OCI-LY7 (cell line): ENCODE measurements around the gene KIAA1958. TPM values are rescaled to one million over a fixed set of nuclear protein-coding genes. Genes with fewer than 3 reads are reported as not detected.

ENCODE experiments used
- BruUV-seq: library from RNA; stranded (reverse); fragments of 400-500 nt; replicated peaks from 2 replicates; lab custom pipeline; 2021; lab: Mats Ljungman, UMichigan
- CTCF ChIA-PET: fragments of 300-600 bp; sonication (Branson Sonifier 250); formaldehyde crosslinking; loops from one replicate; lab custom pipeline; 2022; ENCODE audit warnings: antibody characterized with exemption; ENCODE audit not compliant: unreplicated experiment; lab: Charles Lee
- POLR2A ChIA-PET: fragments of 300-600 bp; sonication (Branson Sonifier 250); formaldehyde crosslinking; loops from one replicate; lab custom pipeline; 2022; ENCODE audit warnings: antibody characterized with exemption; lab: Charles Lee
- DNase-seq: peaks from one replicate; pipeline ENCODE4 v3.0.0-alpha.2; 2015; ENCODE audit warnings: low spot score
- H2AFZ ChIP-seq: fragments of 200-600 bp; sonication (generic), shearing (Covaris generic); 2 replicates; pipeline ENCODE4 v1.6.1; 2014; ENCODE audit warnings: mild to moderate bottlenecking, antibody characterized with exemption, low read length, moderate library complexity
- H3K27ac ChIP-seq: fragments of 200-600 bp; sonication (generic); 2 replicates; pipeline ENCODE4 v1.5.1; 2014; ENCODE audit warnings: mixed run types, low read depth, mild to moderate bottlenecking, moderate library complexity, low read length, inconsistent platforms; ENCODE audit not compliant: poor library complexity, severe bottlenecking
- H3K36me3 ChIP-seq: fragments of 200-600 bp; sonication (generic); 2 replicates; pipeline ENCODE4 v1.6.1; 2014; ENCODE audit warnings: mild to moderate bottlenecking, antibody characterized with exemption, low read length, moderate library complexity, mixed read lengths; ENCODE audit not compliant: insufficient read depth
- H3K4me1 ChIP-seq: fragments of 200-600 bp; sonication (generic); 2 replicates; pipeline ENCODE4 v1.5.1; 2014; ENCODE audit warnings: mild to moderate bottlenecking, low read length; ENCODE audit not compliant: insufficient read depth, poor library complexity, severe bottlenecking
- H3K4me2 ChIP-seq: fragments of 200-600 bp; sonication (generic); 2 replicates; pipeline ENCODE4 v1.6.1; 2014; ENCODE audit warnings: mild to moderate bottlenecking, low read length
- H3K4me3 ChIP-seq: fragments of 200-600 bp; sonication (generic); 2 replicates; pipeline ENCODE4 v1.5.1; 2014; ENCODE audit warnings: mild to moderate bottlenecking, low read depth, low read length; ENCODE audit not compliant: poor library complexity, severe bottlenecking
- H3K79me2 ChIP-seq: fragments of 200-600 bp; sonication (generic); 2 replicates; pipeline ENCODE4 v1.6.1; 2016; ENCODE audit warnings: low read depth, mild to moderate bottlenecking, low read length, moderate library complexity, mixed read lengths; ENCODE audit not compliant: insufficient read depth
- H3K9me2 ChIP-seq: fragments of 200-600 bp; sonication (generic); 2 replicates; pipeline ENCODE4 v1.6.1; 2016; ENCODE audit warnings: mild to moderate bottlenecking, low read length, mixed read lengths; ENCODE audit not compliant: insufficient read depth
- H3K9me3 ChIP-seq: fragments of 200-600 bp; sonication (generic); 2 replicates; pipeline ENCODE4 v1.6.1; 2014; ENCODE audit warnings: mild to moderate bottlenecking, mixed run types, low read length, mixed read lengths
- H4K20me1 ChIP-seq: fragments of 200-600 bp; sonication (generic); 2 replicates; pipeline ENCODE4 v1.6.1; 2014; ENCODE audit warnings: mild to moderate bottlenecking, antibody characterized with exemption, low read length, moderate library complexity, mixed read lengths; ENCODE audit not compliant: insufficient read depth
- CTCF ChIP-seq: fragments of 200-600 bp; sonication (generic); conservative IDR thresholded peaks from 2 replicates; pipeline ENCODE4 v1.5.1; 2014; ENCODE audit warnings: mild to moderate bottlenecking, antibody characterized with exemption, low read length, moderate library complexity, mixed read lengths
- EZH2phosphoT487 ChIP-seq: fragments of 200-600 bp; sonication (generic); IDR thresholded peaks from 2 replicates; pipeline ENCODE4 v1.6.1; 2018; ENCODE audit warnings: low read depth, borderline replicate concordance, mild to moderate bottlenecking, mixed run types, antibody characterized with exemption, low read length, moderate library complexity, mixed read lengths
- intact Hi-C: fragments of 100-400 bp; cut with micrococcal nuclease; formaldehyde crosslinking; loops from one replicate; pipeline ENCODE4 v1.10.0; 2022; ENCODE audit not compliant: unreplicated experiment
- total RNA-seq, 2 experiments: library from RNA; depleted of rRNA in 1 of 2; stranded (reverse); fragments of >200 nt in 1 of 2; shearing (Covaris generic) in 1 of 2; gene quantifications; 2 replicates each; pipeline ENCODE4 v1.2.3, GENCODE V29; 2014 to 2022

KIAA1958 gene
- total RNA-seq, 2 experiments from 2014 or later: 15.4 to 19.8 TPM

GRCh38 chr9:112624711-112625707 lies 138.4 kb downstream of the KIAA1958 start:
- no peak overlapping the region for H3K4me2 ChIP-seq
- no peak overlapping the region for H3K4me3 ChIP-seq
- H3K4me1 ChIP-seq: no peaks in the 10 kb centered on the region
- ChIA-PET CTCF (no interaction called here), POLR2A (no interaction called here)
- TF ChIP-seq CTCF (no peak), EZH2phosphoT487 (no peak)
- no peaks in the 10 kb centered on the region for H3K36me3 ChIP-seq
- BruUV-seq: no TSS peak
- no peaks in the 10 kb centered on the region for H3K79me2 ChIP-seq
- H4K20me1 ChIP-seq: no peaks in the 10 kb centered on the region
- DNase-seq: no peak
- no peaks in the 10 kb centered on the region for H3K9me3 ChIP-seq
- no peak overlapping the region for H2AFZ ChIP-seq
- intact Hi-C loops: no loop called here
- no peaks in the 10 kb centered on the region for H3K9me2 ChIP-seq
- no peak overlapping the region for H3K27ac ChIP-seq

- Histone ChIP-seq H3K4me3 (no peak overlapping the region), H2AFZ (no peak overlapping the region), H3K9me3 (no peaks in the 10 kb centered on the region), H3K79me2 (no peaks in the 10 kb centered on the region), H3K9me2 (no peaks in the 10 kb centered on the region), H3K27ac (no peak overlapping the region), H3K4me2 (no peak overlapping the region), H3K36me3 (no peaks in the 10 kb centered on the region), H4K20me1 (no peaks in the 10 kb centered on the region), H3K4me1 (no peaks in the 10 kb centered on the region)
- intact Hi-C loops: no loop called here
- TF ChIP-seq EZH2phosphoT487: no peak
- no peak for TF ChIP-seq CTCF
- ChIA-PET CTCF (no interaction called here), POLR2A (interaction anchor here (0.6 kb wide), 3 partner anchors 21 to 425 kb away, joined by 3 read pairs; no protein-coding TSS in a partner anchor)
- BruUV-seq: no TSS peak
- DNase-seq: no peak
Observed at GRCh38 chr9:112629671-112630485, 143.3 kb downstream of the KIAA1958 start.
